MCF 10A (cell line): ENCODE data around the gene IKBKG. TPM values are rescaled to one million over a fixed set of nuclear protein-coding genes. Genes with fewer than 3 reads are reported as not detected.

Experiments used
- BruUV-seq: library from RNA; stranded (reverse); fragments of 400-500 nt; replicated peaks from 2 replicates; lab custom pipeline; 2021; lab: Mats Ljungman, UMichigan
- CTCF ChIA-PET: fragments of 300-600 bp; sonication (Branson Sonifier 250); formaldehyde crosslinking; extraction: SDS; loops from one replicate; lab custom pipeline; 2021; ENCODE audit warnings: antibody characterized with exemption, inconsistent platforms; lab: Yijun Ruan, JAX
- POLR2A ChIA-PET: fragments of 300-600, 350-650 bp; sonication (Branson Sonifier 250); formaldehyde crosslinking; extraction: SDS; loops from one replicate; lab custom pipeline; 2020; ENCODE audit warnings: antibody characterized with exemption, inconsistent platforms; lab: Yijun Ruan, JAX
- DNase-seq: peaks from one replicate; pipeline ENCODE4 v3.0.0-alpha.2; 2018; ENCODE audit not compliant: unreplicated experiment
- H3K27ac Mint-ChIP-seq: one replicate; pipeline ENCODE4 v1.8.0; 2022; ENCODE audit warnings: mild to moderate bottlenecking, low read depth, mixed read lengths; ENCODE audit not compliant: unreplicated experiment
- H3K27me3 Mint-ChIP-seq: one replicate; pipeline ENCODE4 v1.8.0; 2022; ENCODE audit warnings: mixed read lengths; ENCODE audit not compliant: insufficient read depth, unreplicated experiment
- H3K36me3 Mint-ChIP-seq: one replicate; pipeline ENCODE4 v1.8.0; 2022; ENCODE audit warnings: mild to moderate bottlenecking, moderate library complexity, mixed read lengths; ENCODE audit not compliant: insufficient read depth, unreplicated experiment
- H3K4me1 Mint-ChIP-seq: one replicate; pipeline ENCODE4 v1.8.0; 2022; ENCODE audit warnings: mixed read lengths; ENCODE audit not compliant: insufficient read depth, unreplicated experiment
- H3K4me3 Mint-ChIP-seq: one replicate; pipeline ENCODE4 v1.8.0; 2022; ENCODE audit warnings: mild to moderate bottlenecking, moderate library complexity, mixed read lengths; ENCODE audit not compliant: unreplicated experiment
- H3K9me3 Mint-ChIP-seq: one replicate; pipeline ENCODE4 v1.8.0; 2022; ENCODE audit warnings: mixed read lengths; ENCODE audit not compliant: unreplicated experiment
- intact Hi-C: fragments of 100-400 bp; cut with micrococcal nuclease; formaldehyde crosslinking; loops from 2 replicates; pipeline ENCODE4 v1.14.1; 2022
- total RNA-seq: library from RNA; stranded (reverse); gene quantifications from 2 replicates; pipeline ENCODE4 v1.2.3, GENCODE V29; 2022
- TF ChIP-seq, protein P1 (sequence below): fragments of 200-600 bp; IDR thresholded peaks from one replicate; pipeline ENCODE4 v1.8.0; 2022; ENCODE audit warnings: antibody characterized with exemption, mild to moderate bottlenecking; ENCODE audit not compliant: unreplicated experiment

Gene IKBKG
- total RNA-seq, 1 experiment from 2014 or later, result 29.3 TPM

DNA sequence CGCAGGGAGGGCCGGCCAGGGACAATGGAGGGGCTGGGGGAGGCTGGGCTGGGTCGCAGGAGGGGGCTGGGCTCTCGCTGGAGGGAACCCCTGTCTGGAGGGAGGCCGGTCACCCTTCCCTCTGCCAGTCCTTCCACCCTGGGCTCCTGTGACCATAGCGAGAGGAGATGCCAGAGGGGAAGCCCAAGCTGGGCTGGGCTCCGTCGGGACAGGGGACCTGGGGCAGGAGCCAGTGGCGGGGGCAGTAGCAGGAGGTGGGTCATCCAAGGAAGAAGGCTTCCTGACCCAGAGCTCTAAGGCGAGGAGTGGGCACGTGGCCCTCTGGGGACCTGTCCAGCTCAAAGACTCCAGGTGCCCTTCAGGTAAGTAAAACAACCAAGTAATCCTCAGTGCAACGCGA is 54.8 kb downstream of the IKBKG start:
- POLR2A ChIA-PET, result no interaction called here
- H3K27me3 Mint-ChIP-seq, result no peaks in the 10 kb centered on the region
- no peak for DNase-seq
- CTCF ChIA-PET, result interaction anchor here (0.8 kb wide), 1 partner anchor 650 kb away, joined by 3 read pairs; no protein-coding TSS in a partner anchor
- peaks cover 7% of the 10 kb centered on the region for H3K9me3 Mint-ChIP-seq
- intact Hi-C loops, result no loop called here
- no peaks in the 10 kb centered on the region for H3K36me3 Mint-ChIP-seq
- no TSS peak for BruUV-seq
- H3K4me1 Mint-ChIP-seq, result peaks cover 53% of the 10 kb centered on the region
- TF ChIP-seq, protein P1, sequence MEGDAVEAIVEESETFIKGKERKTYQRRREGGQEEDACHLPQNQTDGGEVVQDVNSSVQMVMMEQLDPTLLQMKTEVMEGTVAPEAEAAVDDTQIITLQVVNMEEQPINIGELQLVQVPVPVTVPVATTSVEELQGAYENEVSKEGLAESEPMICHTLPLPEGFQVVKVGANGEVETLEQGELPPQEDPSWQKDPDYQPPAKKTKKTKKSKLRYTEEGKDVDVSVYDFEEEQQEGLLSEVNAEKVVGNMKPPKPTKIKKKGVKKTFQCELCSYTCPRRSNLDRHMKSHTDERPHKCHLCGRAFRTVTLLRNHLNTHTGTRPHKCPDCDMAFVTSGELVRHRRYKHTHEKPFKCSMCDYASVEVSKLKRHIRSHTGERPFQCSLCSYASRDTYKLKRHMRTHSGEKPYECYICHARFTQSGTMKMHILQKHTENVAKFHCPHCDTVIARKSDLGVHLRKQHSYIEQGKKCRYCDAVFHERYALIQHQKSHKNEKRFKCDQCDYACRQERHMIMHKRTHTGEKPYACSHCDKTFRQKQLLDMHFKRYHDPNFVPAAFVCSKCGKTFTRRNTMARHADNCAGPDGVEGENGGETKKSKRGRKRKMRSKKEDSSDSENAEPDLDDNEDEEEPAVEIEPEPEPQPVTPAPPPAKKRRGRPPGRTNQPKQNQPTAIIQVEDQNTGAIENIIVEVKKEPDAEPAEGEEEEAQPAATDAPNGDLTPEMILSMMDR, result no peak
- no peak overlapping the region for H3K27ac Mint-ChIP-seq
- H3K4me3 Mint-ChIP-seq, result no peak overlapping the region

DNA sequence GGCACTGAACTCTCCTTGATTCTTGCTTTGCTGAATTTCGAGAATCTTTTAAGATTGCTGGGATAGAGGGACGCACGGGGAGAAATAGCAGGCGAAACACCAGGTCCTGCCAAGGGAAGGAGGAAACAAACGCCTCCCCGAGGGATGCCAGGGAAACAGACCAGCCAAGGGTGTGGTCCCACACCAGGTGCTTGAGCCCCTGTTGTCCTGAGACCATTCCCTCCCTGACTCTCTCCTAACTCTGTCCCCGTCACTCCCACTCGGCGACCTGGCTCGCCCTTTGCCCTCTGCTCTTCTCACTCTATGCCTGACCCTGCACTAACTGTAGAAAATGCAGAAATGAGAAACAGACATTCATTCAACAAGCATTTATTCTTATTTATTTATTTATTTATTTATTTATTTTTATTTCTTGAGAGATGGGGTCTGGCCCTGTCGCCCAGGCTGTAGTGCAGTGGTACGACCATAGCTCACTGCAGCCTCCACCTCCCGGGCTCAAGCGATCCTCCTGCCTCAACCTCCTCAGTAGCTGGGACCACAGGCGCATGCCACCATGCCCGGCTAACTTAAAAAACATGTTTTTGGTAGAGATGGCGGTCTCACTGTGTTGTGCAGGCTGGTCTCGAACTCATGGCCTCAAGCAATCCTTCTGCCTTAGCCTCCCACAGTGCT is 55.5 kb downstream of the IKBKG start:
- POLR2A ChIA-PET, result interaction anchor here (0.8 to 0.9 kb wide), 2 partner anchors 115 to 135 kb away, joined by 3 to 4 read pairs; no protein-coding TSS in a partner anchor
- TF ChIP-seq, protein P1, result no peak
- BruUV-seq, result no TSS peak
- CTCF ChIA-PET, result interaction anchor here (0.8 kb wide), 1 partner anchor 650 kb away, joined by 3 read pairs; no protein-coding TSS in a partner anchor
- intact Hi-C loops, result no loop called here
- Mint-ChIP-seq H3K36me3 (no peaks in the 10 kb centered on the region), H3K9me3 (peaks cover 7% of the 10 kb centered on the region), H3K4me3 (no peak overlapping the region), H3K27me3 (no peaks in the 10 kb centered on the region), H3K27ac (peak overlapping the region; percentile 39), H3K4me1 (peaks cover 46% of the 10 kb centered on the region)
- no peak for DNase-seq

DNA sequence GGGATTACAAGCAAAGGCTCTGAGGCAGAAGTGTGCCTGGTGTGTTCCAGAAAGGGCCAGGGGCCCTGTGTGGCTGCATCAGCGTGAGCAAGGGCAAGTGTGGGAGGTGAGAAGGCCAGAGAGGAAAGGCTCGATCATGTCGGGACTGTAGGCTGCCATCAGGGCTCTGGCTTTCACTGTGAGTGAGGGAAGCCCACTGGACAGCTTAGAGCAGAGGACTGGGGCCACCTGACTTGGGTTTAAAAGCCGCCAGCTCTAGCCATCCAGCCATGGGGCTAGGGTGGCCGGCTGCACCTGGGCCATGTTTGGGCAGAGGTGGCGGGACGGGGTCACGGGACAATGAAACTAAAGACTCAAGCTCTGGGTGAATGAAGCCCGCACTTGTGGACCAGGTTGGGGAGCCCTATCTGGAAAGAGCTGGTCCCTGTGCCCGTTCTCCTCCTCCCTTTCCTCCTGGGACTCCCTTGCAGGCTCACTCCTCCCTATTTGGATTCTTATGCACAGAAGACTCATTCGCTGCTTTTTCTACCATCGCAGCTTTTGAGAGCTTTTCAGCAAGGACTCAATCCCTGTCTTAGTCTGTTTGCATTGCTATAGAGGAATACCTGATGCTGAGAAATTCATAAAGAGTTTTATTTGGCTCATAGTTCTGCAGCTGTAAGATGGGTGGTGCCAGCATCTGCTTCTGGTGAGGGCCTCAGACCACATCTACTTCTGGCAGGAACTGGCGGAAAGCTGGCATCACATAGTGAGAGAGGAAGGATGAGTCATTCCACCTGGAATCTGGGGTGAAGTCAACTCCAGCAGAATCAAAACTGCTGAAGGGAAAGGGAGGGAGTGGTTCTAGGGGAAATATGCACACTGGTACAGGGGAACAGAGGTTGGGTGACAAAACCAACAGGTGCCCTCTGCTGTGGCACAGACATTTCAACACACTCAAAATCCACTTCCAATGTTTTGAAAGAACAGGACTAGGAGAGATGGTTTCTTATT is 56.3 kb downstream of the IKBKG start:
- BruUV-seq, result no TSS peak
- no peaks in the 10 kb centered on the region for H3K36me3 Mint-ChIP-seq
- H3K27ac Mint-ChIP-seq, result peak overlapping the region; percentile 53
- H3K4me3 Mint-ChIP-seq, result peak overlapping the region; percentile 32
- POLR2A ChIA-PET, result interaction anchor here (0.5 to 1.6 kb wide), 7 partner anchors 7 to 167 kb away, joined by 3 to 6 read pairs (median 3); no protein-coding TSS in a partner anchor
- peaks cover 7% of the 10 kb centered on the region for H3K9me3 Mint-ChIP-seq
- H3K27me3 Mint-ChIP-seq, result no peaks in the 10 kb centered on the region
- TF ChIP-seq, protein P1, result no peak
- peaks cover 42% of the 10 kb centered on the region for H3K4me1 Mint-ChIP-seq
- CTCF ChIA-PET, result interaction anchor here (0.6 to 0.7 kb wide), 2 partner anchors 100 to 201 kb away, joined by 3 read pairs; no protein-coding TSS in a partner anchor
- DNase-seq, result peak; percentile 96
- intact Hi-C loops, result loop anchor here (1.0 kb wide), 1 partner anchor 7 kb away; no protein-coding TSS in a partner anchor
